Peyer's patch (tissue), 4 donors: ENCODE measurements around the gene CEACAM19.
"Not testable (repeated sequence)": the region's sequence is repeated elsewhere in the genome, so short reads cannot be mapped to it uniquely, and the experiment has no call there.

Source experiments
- CTCF ChIP-seq, 6 experiments: fragments of 450-650 bp in 4 of 6; fragments of 200-600 bp in 2 of 6; sonication (generic) in 1 of 6; IDR thresholded peaks; one replicate each; pipeline ENCODE4 v1.5.1; 2017 to 2019; ENCODE audit warnings: antibody characterized with exemption in 6 of 6, mild to moderate bottlenecking in 3 of 6, moderate library complexity in 1 of 6
- POLR2A ChIP-seq, 2 donors: fragments of 450-650 bp; IDR thresholded peaks; one replicate each; pipeline ENCODE4 v1.5.1; 2017; ENCODE audit warnings: antibody characterized with exemption in 2 of 2, mild to moderate bottlenecking in 2 of 2, moderate library complexity in 2 of 2

- TF ChIP-seq CTCF, POLR2A (IDR thresholded peaks at IDR 0.05): not testable (repeated sequence)
Measured at GRCh38 chr19:44709434-44710266, 38.4 kb downstream of the CEACAM19 start.
